Loucy (cell line): ENCODE results near the gene RGS6.

Source experiments
- H2AFZ ChIP-seq: fragments of 200-600 bp; sonication (generic); 2 replicates; pipeline ENCODE4 v1.6.0; 2016; ENCODE audit warnings: antibody characterized with exemption, mild to moderate bottlenecking, low read length, moderate library complexity
- H3F3A ChIP-seq: fragments of 200-600 bp; 2 replicates; pipeline ENCODE4 v1.6.0; 2016; ENCODE audit warnings: antibody characterized with exemption, low read depth, mild to moderate bottlenecking
- H3K27me3 ChIP-seq: fragments of 200-600 bp; sonication (generic); 2 replicates; pipeline ENCODE4 v1.6.1; 2014; ENCODE audit warnings: low read length, mild to moderate bottlenecking; ENCODE audit not compliant: insufficient read depth, poor library complexity, severe bottlenecking
- H3K36me3 ChIP-seq: fragments of 200-600 bp; sonication (generic); 2 replicates; pipeline ENCODE4 v1.6.1; 2016; ENCODE audit warnings: low read length; ENCODE audit not compliant: insufficient read depth
- H3K4me1 ChIP-seq: fragments of 200-600 bp; sonication (generic); 2 replicates; pipeline ENCODE4 v1.5.1; 2014; ENCODE audit warnings: low read length, mild to moderate bottlenecking; ENCODE audit not compliant: insufficient read depth, poor library complexity, severe bottlenecking
- H3K4me2 ChIP-seq: fragments of 200-600 bp; sonication (generic); 2 replicates; pipeline ENCODE4 v1.6.0; 2014; ENCODE audit warnings: antibody characterized with exemption, low read length, low read depth, mild to moderate bottlenecking; ENCODE audit not compliant: poor library complexity, severe bottlenecking
- H3K4me3 ChIP-seq: fragments of 200-600 bp; sonication (generic); 2 replicates; pipeline ENCODE4 v1.5.1; 2014; ENCODE audit warnings: low read length, mild to moderate bottlenecking, mixed read lengths; ENCODE audit not compliant: poor library complexity, severe bottlenecking
- H3K79me2 ChIP-seq: fragments of 200-600 bp; sonication (generic); 2 replicates; pipeline ENCODE4 v1.6.1; 2014; ENCODE audit warnings: low read length; ENCODE audit not compliant: insufficient read depth
- H3K9ac ChIP-seq: fragments of 200-600 bp; sonication (generic); 2 replicates; pipeline ENCODE4 v1.6.0; 2014; ENCODE audit warnings: mild to moderate bottlenecking, low read depth, low read length, moderate library complexity; ENCODE audit not compliant: poor library complexity, severe bottlenecking
- H3K9me2 ChIP-seq: fragments of 200-600 bp; sonication (generic); replicated peaks from 2 replicates; pipeline ENCODE4 v1.6.1; 2016; ENCODE audit warnings: low read depth, low read length, mixed read lengths
- H3K9me3 ChIP-seq: fragments of 200-600 bp; sonication (generic); 2 replicates; pipeline ENCODE4 v1.6.1; 2014; ENCODE audit warnings: mild to moderate bottlenecking, antibody characterized with exemption, low read length, low read depth; ENCODE audit not compliant: insufficient read depth
- H4K20me1 ChIP-seq: fragments of 200-600 bp; sonication (generic); 2 replicates; pipeline ENCODE4 v1.6.0; 2014; ENCODE audit warnings: antibody characterized with exemption, low read length, mild to moderate bottlenecking; ENCODE audit not compliant: insufficient read depth, poor library complexity, severe bottlenecking
- EZH2phosphoT487 ChIP-seq: fragments of 200-600 bp; IDR thresholded peaks from 2 replicates; pipeline ENCODE4 v1.6.1; 2018; ENCODE audit warnings: antibody characterized with exemption, mild to moderate bottlenecking, moderate library complexity, borderline replicate concordance
- TF ChIP-seq, protein P1 (sequence below): fragments of 200-600 bp; sonication (generic); conservative IDR thresholded peaks from 2 replicates; pipeline ENCODE4 v1.5.1; 2014; ENCODE audit warnings: mild to moderate bottlenecking, antibody characterized with exemption, low read length

RGS6 gene

DNA sequence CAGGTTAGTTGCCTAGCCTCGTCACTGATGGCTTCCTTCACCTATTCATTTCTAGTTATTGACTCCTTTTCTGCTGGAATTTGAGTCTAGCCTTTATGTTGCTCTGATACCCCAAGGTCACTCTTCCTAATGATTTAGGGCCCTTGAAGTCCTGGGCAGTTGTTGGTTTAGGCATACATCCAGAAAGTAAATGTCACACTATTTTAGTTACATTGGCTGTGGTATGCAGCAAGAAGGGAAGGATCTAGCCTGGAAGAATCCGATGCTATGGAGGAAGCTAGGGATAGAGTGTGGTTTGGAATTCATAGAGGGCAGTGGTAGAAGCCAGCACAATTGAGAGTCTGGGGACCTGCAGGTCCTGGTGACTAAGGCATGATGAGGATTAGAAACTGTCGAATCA is 38.0 kb downstream of the RGS6 start:
- Histone ChIP-seq H3K9me2 (no peaks in the 10 kb centered on the region), H3F3A (0 out of 2 replicates have a peak, but pooled peaks cover 5% of the 10 kb centered on the region), H2AFZ (no peak overlapping the region), H3K9ac (no peak overlapping the region), H3K4me3 (no peak overlapping the region), H3K79me2 (no peaks in the 10 kb centered on the region; the same call in 1 of the 2 replicates), H3K9me3 (no peaks in the 10 kb centered on the region), H4K20me1 (no peaks in the 10 kb centered on the region), H3K36me3 (no peaks in the 10 kb centered on the region), H3K4me2 (no peak overlapping the region), H3K27me3 (no peaks in the 10 kb centered on the region), H3K4me1 (peaks cover 16% of the 10 kb centered on the region)
- TF ChIP-seq, protein P1, sequence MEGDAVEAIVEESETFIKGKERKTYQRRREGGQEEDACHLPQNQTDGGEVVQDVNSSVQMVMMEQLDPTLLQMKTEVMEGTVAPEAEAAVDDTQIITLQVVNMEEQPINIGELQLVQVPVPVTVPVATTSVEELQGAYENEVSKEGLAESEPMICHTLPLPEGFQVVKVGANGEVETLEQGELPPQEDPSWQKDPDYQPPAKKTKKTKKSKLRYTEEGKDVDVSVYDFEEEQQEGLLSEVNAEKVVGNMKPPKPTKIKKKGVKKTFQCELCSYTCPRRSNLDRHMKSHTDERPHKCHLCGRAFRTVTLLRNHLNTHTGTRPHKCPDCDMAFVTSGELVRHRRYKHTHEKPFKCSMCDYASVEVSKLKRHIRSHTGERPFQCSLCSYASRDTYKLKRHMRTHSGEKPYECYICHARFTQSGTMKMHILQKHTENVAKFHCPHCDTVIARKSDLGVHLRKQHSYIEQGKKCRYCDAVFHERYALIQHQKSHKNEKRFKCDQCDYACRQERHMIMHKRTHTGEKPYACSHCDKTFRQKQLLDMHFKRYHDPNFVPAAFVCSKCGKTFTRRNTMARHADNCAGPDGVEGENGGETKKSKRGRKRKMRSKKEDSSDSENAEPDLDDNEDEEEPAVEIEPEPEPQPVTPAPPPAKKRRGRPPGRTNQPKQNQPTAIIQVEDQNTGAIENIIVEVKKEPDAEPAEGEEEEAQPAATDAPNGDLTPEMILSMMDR = no peak
- TF ChIP-seq EZH2phosphoT487 = no peak

DNA sequence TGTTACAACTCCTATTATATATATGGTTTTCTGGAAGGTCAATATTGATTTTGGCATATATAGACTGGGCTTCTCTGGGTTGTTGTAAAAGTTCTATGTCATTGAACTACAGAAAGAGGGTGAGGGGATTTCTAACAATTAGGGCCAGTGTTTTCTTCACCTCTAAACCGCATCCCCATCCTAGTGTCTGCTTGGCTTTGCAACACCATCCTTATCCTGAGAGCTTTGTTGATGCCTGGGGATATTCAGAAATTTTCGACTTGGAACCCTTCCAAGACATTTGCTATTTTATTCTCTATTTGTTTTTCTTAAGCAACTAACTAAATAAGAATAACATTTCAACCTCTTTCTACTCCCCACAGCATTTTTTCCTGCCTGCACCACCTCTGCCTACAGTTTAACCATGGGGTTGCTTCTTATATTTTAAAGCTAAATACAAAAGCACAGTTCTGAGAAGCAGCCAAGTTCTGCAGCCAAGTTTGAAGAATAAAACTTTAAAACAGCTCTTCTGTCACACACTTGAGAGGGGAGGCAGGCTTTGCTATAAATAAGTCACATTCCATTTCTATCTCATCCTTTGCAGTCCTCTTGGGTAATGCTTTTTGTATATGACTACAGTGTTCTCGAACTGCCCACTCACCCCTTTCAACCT is 53.4 kb downstream of the RGS6 start:
- Histone ChIP-seq H3K27me3 (no peaks in the 10 kb centered on the region), H3K4me1 (no peaks in the 10 kb centered on the region), H3K36me3 (no peaks in the 10 kb centered on the region), H2AFZ (no peak overlapping the region), H3K4me3 (no peak overlapping the region), H3K4me2 (no peak overlapping the region), H3K9me2 (no peaks in the 10 kb centered on the region), H3K9me3 (no peaks in the 10 kb centered on the region), H4K20me1 (no peaks in the 10 kb centered on the region), H3K79me2 (no peaks in the 10 kb centered on the region; the same call in 1 of the 2 replicates), H3F3A (no peaks in the 10 kb centered on the region), H3K9ac (no peak overlapping the region)
- no peak for TF ChIP-seq EZH2phosphoT487
- TF ChIP-seq, protein P1 = no peak

DNA sequence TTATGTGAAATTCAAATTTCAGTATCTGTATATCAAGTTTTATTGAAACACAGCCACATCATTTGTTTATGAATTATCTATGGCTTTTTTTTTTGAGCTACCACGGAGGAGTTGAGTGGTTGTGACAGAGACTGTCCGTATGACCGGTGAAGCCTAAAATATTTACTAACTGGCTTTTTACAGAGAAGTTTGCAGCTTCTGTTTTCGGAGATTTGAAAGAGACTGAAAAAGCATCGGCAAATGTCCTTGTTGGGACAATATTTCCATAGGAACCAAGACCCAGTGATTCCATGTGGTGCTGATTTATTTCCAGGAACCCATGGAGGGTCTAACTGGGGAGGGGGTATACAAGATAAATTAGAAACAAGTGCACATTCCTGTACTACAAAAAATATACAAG is 56.2 kb downstream of the RGS6 start:
- Histone ChIP-seq H3K4me1 (no peaks in the 10 kb centered on the region), H3K9ac (no peak overlapping the region), H3K9me2 (no peaks in the 10 kb centered on the region), H3K4me3 (no peak overlapping the region), H2AFZ (no peak overlapping the region), H3K4me2 (no peak overlapping the region), H3K36me3 (no peaks in the 10 kb centered on the region), H3K27me3 (no peaks in the 10 kb centered on the region), H3F3A (no peaks in the 10 kb centered on the region), H3K9me3 (no peaks in the 10 kb centered on the region), H3K79me2 (no peaks in the 10 kb centered on the region; the same call in 1 of the 2 replicates), H4K20me1 (no peaks in the 10 kb centered on the region)
- no peak for TF ChIP-seq EZH2phosphoT487

DNA sequence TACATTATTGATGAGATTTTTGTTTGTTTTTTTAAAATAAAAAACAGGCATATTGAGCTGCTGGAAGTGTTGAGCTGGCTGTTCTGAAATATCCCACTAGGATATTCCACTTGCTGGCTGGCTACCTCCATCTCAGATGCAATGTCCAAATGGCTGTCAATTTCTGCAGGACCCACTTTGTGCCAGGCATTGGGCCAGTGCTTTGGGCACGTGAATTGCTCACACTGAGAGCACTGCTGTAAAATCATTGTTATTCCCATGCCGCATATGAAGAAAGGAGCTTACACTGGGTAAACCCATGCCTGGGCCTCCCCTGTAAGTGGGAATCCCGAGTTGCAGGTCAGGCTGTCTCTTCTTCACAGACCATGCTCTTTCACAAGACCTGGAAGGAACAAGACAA is 56.7 kb downstream of the RGS6 start:
- H3F3A ChIP-seq = no peaks in the 10 kb centered on the region
- H3K27me3 ChIP-seq = no peaks in the 10 kb centered on the region
- H3K79me2 ChIP-seq = no peaks in the 10 kb centered on the region; the same call in 1 of the 2 replicates
- TF ChIP-seq, protein P1 = no peak
- TF ChIP-seq EZH2phosphoT487 = no peak
- no peak overlapping the region for H3K9ac ChIP-seq
- H3K9me3 ChIP-seq = no peaks in the 10 kb centered on the region
- H3K4me1 ChIP-seq = no peaks in the 10 kb centered on the region
- H3K4me3 ChIP-seq = no peak overlapping the region
- no peaks in the 10 kb centered on the region for H4K20me1 ChIP-seq
- no peak overlapping the region for H2AFZ ChIP-seq
- H3K4me2 ChIP-seq = no peak overlapping the region
- no peaks in the 10 kb centered on the region for H3K9me2 ChIP-seq
- no peaks in the 10 kb centered on the region for H3K36me3 ChIP-seq
